ENCODE results near the gene CACNB3. TPM values are rescaled to one million over a fixed set of nuclear protein-coding genes. Genes with fewer than 3 reads are reported as not detected.

The CACNB3 gene
- total and polyA plus RNA-seq, 2 of the 13 experiments (the other 11 are each of a cell fraction or from before 2014, with no cell fraction given): 0.29 to 0.54 TPM

DNA sequence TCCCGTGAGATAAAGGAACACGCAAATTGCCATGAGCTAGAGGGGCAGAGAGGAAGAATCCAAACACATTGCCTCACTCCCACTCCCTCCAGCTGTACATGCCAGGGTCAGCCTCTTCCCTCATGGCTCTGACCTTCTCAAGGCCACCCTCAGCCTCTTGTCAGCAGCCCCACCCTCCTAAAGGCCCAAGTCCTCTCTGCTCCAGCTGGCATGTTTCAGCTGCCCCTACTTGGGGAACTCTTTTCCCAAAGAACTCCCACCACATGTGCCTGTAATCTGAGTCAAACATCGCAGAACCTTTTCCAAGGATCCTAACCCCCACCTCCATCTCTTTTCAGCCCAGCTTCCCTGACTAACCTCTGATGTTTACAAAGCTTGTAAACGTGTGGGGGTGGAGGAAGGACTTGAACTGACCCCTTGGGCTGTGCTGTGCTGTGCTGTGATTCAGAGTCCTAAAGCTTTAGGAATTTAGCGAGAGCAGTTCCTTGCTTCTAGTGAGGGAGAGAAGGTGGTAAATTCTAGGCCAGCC, 7.3 kb upstream of the CACNB3 start (continued):
- TF ChIP-seq PCBP2 (optimal IDR thresholded peaks at IDR 0.05; ENCODE audit: low read depth, low read length, poor library complexity, severe bottlenecking): no peak
- TF ChIP-seq, protein P1, sequence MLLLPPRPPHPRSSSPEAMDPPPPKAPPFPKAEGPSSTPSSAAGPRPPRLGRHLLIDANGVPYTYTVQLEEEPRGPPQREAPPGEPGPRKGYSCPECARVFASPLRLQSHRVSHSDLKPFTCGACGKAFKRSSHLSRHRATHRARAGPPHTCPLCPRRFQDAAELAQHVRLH (CRISPR knock-in tag; IDR thresholded peaks at IDR 0.05; ENCODE audit: borderline replicate concordance, low read depth): 0 out of 2 replicates have a peak, but pooled peaks have one; percentile 18
- no peak for TF ChIP-seq ZFAT (CRISPR knock-in tag; conservative IDR thresholded peaks at IDR 0.05)
- TF ChIP-seq NFE2 (CRISPR knock-in tag; IDR thresholded peaks at IDR 0.05): no peak
- TF ChIP-seq, protein P2, sequence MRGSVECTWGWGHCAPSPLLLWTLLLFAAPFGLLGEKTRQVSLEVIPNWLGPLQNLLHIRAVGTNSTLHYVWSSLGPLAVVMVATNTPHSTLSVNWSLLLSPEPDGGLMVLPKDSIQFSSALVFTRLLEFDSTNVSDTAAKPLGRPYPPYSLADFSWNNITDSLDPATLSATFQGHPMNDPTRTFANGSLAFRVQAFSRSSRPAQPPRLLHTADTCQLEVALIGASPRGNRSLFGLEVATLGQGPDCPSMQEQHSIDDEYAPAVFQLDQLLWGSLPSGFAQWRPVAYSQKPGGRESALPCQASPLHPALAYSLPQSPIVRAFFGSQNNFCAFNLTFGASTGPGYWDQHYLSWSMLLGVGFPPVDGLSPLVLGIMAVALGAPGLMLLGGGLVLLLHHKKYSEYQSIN (CRISPR knock-in tag; IDR thresholded peaks at IDR 0.05; ENCODE audit: borderline replicate concordance): no peak
- no peak for TF ChIP-seq HOXA3 (CRISPR knock-in tag; IDR thresholded peaks at IDR 0.05)
- TF ChIP-seq ZNF644 (CRISPR knock-in tag; IDR thresholded peaks at IDR 0.05; ENCODE audit: low read depth): 0 out of 2 replicates have a peak, but pooled peaks have one; percentile 11
- TF ChIP-seq, protein P3, sequence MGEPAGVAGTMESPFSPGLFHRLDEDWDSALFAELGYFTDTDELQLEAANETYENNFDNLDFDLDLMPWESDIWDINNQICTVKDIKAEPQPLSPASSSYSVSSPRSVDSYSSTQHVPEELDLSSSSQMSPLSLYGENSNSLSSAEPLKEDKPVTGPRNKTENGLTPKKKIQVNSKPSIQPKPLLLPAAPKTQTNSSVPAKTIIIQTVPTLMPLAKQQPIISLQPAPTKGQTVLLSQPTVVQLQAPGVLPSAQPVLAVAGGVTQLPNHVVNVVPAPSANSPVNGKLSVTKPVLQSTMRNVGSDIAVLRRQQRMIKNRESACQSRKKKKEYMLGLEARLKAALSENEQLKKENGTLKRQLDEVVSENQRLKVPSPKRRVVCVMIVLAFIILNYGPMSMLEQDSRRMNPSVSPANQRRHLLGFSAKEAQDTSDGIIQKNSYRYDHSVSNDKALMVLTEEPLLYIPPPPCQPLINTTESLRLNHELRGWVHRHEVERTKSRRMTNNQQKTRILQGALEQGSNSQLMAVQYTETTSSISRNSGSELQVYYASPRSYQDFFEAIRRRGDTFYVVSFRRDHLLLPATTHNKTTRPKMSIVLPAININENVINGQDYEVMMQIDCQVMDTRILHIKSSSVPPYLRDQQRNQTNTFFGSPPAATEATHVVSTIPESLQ (CRISPR knock-in tag; conservative IDR thresholded peaks at IDR 0.05): no peak
- TF ChIP-seq NFATC3 (CRISPR knock-in tag; IDR thresholded peaks at IDR 0.05): no peak
- TF ChIP-seq ZNF839 (CRISPR knock-in tag; IDR thresholded peaks at IDR 0.05; ENCODE audit: borderline replicate concordance): no peak
- no peak for TF ChIP-seq ATF1 (CRISPR knock-in tag; IDR thresholded peaks at IDR 0.05)
- TF ChIP-seq, protein P4, sequence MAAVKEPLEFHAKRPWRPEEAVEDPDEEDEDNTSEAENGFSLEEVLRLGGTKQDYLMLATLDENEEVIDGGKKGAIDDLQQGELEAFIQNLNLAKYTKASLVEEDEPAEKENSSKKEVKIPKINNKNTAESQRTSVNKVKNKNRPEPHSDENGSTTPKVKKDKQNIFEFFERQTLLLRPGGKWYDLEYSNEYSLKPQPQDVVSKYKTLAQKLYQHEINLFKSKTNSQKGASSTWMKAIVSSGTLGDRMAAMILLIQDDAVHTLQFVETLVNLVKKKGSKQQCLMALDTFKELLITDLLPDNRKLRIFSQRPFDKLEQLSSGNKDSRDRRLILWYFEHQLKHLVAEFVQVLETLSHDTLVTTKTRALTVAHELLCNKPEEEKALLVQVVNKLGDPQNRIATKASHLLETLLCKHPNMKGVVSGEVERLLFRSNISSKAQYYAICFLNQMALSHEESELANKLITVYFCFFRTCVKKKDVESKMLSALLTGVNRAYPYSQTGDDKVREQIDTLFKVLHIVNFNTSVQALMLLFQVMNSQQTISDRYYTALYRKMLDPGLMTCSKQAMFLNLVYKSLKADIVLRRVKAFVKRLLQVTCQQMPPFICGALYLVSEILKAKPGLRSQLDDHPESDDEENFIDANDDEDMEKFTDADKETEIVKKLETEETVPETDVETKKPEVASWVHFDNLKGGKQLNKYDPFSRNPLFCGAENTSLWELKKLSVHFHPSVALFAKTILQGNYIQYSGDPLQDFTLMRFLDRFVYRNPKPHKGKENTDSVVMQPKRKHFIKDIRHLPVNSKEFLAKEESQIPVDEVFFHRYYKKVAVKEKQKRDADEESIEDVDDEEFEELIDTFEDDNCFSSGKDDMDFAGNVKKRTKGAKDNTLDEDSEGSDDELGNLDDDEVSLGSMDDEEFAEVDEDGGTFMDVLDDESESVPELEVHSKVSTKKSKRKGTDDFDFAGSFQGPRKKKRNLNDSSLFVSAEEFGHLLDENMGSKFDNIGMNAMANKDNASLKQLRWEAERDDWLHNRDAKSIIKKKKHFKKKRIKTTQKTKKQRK (IDR thresholded peaks at IDR 0.05; ENCODE audit: low read length): no peak
- TF ChIP-seq NFKBIZ (CRISPR knock-in tag; IDR thresholded peaks at IDR 0.05): no peak
- TF ChIP-seq, protein P5, sequence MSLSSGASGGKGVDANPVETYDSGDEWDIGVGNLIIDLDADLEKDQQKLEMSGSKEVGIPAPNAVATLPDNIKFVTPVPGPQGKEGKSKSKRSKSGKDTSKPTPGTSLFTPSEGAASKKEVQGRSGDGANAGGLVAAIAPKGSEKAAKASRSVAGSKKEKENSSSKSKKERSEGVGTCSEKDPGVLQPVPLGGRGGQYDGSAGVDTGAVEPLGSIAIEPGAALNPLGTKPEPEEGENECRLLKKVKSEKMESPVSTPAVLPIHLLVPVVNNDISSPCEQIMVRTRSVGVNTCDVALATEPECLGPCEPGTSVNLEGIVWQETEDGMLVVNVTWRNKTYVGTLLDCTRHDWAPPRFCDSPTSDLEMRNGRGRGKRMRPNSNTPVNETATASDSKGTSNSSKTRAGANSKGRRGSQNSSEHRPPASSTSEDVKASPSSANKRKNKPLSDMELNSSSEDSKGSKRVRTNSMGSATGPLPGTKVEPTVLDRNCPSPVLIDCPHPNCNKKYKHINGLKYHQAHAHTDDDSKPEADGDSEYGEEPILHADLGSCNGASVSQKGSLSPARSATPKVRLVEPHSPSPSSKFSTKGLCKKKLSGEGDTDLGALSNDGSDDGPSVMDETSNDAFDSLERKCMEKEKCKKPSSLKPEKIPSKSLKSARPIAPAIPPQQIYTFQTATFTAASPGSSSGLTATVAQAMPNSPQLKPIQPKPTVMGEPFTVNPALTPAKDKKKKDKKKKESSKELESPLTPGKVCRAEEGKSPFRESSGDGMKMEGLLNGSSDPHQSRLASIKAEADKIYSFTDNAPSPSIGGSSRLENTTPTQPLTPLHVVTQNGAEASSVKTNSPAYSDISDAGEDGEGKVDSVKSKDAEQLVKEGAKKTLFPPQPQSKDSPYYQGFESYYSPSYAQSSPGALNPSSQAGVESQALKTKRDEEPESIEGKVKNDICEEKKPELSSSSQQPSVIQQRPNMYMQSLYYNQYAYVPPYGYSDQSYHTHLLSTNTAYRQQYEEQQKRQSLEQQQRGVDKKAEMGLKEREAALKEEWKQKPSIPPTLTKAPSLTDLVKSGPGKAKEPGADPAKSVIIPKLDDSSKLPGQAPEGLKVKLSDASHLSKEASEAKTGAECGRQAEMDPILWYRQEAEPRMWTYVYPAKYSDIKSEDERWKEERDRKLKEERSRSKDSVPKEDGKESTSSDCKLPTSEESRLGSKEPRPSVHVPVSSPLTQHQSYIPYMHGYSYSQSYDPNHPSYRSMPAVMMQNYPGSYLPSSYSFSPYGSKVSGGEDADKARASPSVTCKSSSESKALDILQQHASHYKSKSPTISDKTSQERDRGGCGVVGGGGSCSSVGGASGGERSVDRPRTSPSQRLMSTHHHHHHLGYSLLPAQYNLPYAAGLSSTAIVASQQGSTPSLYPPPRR (CRISPR knock-in tag; IDR thresholded peaks at IDR 0.05; ENCODE audit: borderline replicate concordance): 0 out of 2 replicates have a peak, but pooled peaks have one; percentile 29
- no peak for TF ChIP-seq HNRNPH1 (optimal IDR thresholded peaks at IDR 0.05; ENCODE audit: low read depth, low read length)
- 0 out of 2 replicates have a peak, but pooled peaks have one; percentile 36 for TF ChIP-seq ZNF788 (CRISPR knock-in tag; IDR thresholded peaks at IDR 0.05; ENCODE audit: borderline replicate concordance)
- TF ChIP-seq KDM2A (CRISPR knock-in tag; IDR thresholded peaks at IDR 0.05; ENCODE audit: borderline replicate concordance, low read depth): no peak
